ENCODE measurements around the gene CA5B.

DNA sequence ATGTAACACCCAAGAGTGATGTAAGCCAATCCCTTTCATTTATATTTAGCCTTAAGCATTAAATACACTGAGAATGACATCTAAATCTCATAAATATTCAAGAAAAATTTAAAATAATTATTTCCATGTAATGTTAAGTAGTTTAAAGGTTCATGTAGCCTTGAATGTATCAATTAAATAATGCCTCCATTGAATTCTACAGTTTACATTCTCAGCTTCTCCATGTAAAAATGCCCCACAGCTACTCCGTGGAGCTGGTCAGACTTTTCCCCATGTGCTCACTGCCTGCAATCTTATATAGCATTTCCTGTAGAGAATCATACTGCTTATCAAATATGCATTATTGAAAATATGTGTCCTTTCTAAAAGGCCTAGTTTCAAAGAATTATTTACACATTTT lies 91.1 kb downstream of the CA5B start:
- no peak for TF ChIP-seq POLR2A (IDR thresholded peaks at IDR 0.05)
- TF ChIP-seq, protein P1, sequence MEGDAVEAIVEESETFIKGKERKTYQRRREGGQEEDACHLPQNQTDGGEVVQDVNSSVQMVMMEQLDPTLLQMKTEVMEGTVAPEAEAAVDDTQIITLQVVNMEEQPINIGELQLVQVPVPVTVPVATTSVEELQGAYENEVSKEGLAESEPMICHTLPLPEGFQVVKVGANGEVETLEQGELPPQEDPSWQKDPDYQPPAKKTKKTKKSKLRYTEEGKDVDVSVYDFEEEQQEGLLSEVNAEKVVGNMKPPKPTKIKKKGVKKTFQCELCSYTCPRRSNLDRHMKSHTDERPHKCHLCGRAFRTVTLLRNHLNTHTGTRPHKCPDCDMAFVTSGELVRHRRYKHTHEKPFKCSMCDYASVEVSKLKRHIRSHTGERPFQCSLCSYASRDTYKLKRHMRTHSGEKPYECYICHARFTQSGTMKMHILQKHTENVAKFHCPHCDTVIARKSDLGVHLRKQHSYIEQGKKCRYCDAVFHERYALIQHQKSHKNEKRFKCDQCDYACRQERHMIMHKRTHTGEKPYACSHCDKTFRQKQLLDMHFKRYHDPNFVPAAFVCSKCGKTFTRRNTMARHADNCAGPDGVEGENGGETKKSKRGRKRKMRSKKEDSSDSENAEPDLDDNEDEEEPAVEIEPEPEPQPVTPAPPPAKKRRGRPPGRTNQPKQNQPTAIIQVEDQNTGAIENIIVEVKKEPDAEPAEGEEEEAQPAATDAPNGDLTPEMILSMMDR (IDR thresholded peaks at IDR 0.05): no peak
